ENCODE data around the gene AATK.

- TF ChIP-seq EZH2 (IDR thresholded peaks at IDR 0.05; ENCODE audit: low read depth, unreplicated experiment) (no peak), CTCF (conservative IDR thresholded peaks at IDR 0.05; ENCODE audit: low read depth in 2 of 2) (no peak), POLR2AphosphoS5 (IDR thresholded peaks at IDR 0.05; ENCODE audit: low read depth) (no peak)
Measured at GRCh38 chr17:81187120-81187519, 21.1 kb upstream of the AATK start.

Measured in GM23338 (cell line).